Glomerular visceral epithelial cell (primary cell): ENCODE measurements around the gene SERPINA9.
"Not testable (repeated sequence)": the region's sequence is repeated elsewhere in the genome, so short reads cannot be mapped to it uniquely, and the experiment has no call there.

Source experiments
- DNase-seq: peaks from one replicate; pipeline ENCODE4 v3.0.0-alpha.2; 2016; ENCODE audit errors: extremely low spot score

The SERPINA9 gene

GRCh38 chr14:94476023-94476422 lies at the start of gene SERPINA9:
Gene SERPINA9, minus strand, starts transcription at chr14:94476197. Its CDS starts 6,357 bp downstream, at chr14:94469840.
- no peak for DNase-seq

- no peak for DNase-seq
Observed at GRCh38 chr14:94524093-94524492, 48.1 kb upstream of the SERPINA9 start.

- DNase-seq = no peak
Observed at GRCh38 chr14:94523265-94523664, 47.3 kb upstream of the SERPINA9 start.

- no peak for DNase-seq
Observed at GRCh38 chr14:94522115-94522724, 46.2 kb upstream of the SERPINA9 start.

- no peak for DNase-seq
Observed at GRCh38 chr14:94521375-94522114, 45.5 kb upstream of the SERPINA9 start.

GRCh38 chr14:94517641-94518257 lies 41.8 kb upstream of the SERPINA9 start:
- no peak for DNase-seq

- no peak for DNase-seq
Observed at GRCh38 chr14:94517248-94517640, 41.2 kb upstream of the SERPINA9 start.

- DNase-seq = no peak
Observed at GRCh38 chr14:94515856-94516255, 39.9 kb upstream of the SERPINA9 start.

GRCh38 chr14:94515426-94515825 lies 39.4 kb upstream of the SERPINA9 start:
- DNase-seq = no peak

- no peak for DNase-seq
Observed at GRCh38 chr14:94514351-94514750, 38.4 kb upstream of the SERPINA9 start.

- not testable (repeated sequence) for DNase-seq
Observed at GRCh38 chr14:94510481-94510880, 34.5 kb upstream of the SERPINA9 start.

- no peak for DNase-seq
Observed at GRCh38 chr14:94509356-94509755, 33.4 kb upstream of the SERPINA9 start, which contains the start of gene SERPINA12. Gene SERPINA12, minus strand, starts transcription at chr14:94509469. Its CDS starts 11,072 bp downstream, at chr14:94498397.

- DNase-seq = no peak
Observed at GRCh38 chr14:94505641-94506040, 29.6 kb upstream of the SERPINA9 start.

- DNase-seq = no peak
Observed at GRCh38 chr14:94505206-94505605, 29.2 kb upstream of the SERPINA9 start.

- DNase-seq = no peak
Observed at GRCh38 chr14:94501588-94502516, 25.9 kb upstream of the SERPINA9 start.

- no peak for DNase-seq
Observed at GRCh38 chr14:94500264-94500663, 24.3 kb upstream of the SERPINA9 start.

GRCh38 chr14:94499673-94500072 lies 23.7 kb upstream of the SERPINA9 start:
- DNase-seq = no peak

- no peak for DNase-seq
Observed at GRCh38 chr14:94498215-94498614, 22.2 kb upstream of the SERPINA9 start.

GRCh38 chr14:94494085-94494484 lies 18.1 kb upstream of the SERPINA9 start:
- DNase-seq = no peak

- no peak for DNase-seq
Observed at GRCh38 chr14:94491511-94491910, 15.5 kb upstream of the SERPINA9 start.

- DNase-seq = no peak
Observed at GRCh38 chr14:94489336-94489735, 13.3 kb upstream of the SERPINA9 start.

GRCh38 chr14:94486883-94487282 lies 10.9 kb upstream of the SERPINA9 start:
- DNase-seq = no peak
